ENCODE data around the gene RNF19B. TPM values are rescaled to one million over a fixed set of nuclear protein-coding genes. Genes with fewer than 3 reads are reported as not detected.
A peak's percentile ranks its signal among the peaks of the same experiment; 100 is the strongest.

The RNF19B gene
- total and polyA plus RNA-seq, 2 experiments from 2014 or later: 15.8 to 17.8 TPM

- DNase-seq (ENCODE audit: low read depth in 1 of 2, low spot score in 1 of 2): no peak
- H3K9me3 ChIP-seq (ENCODE audit: low read depth): no peaks in the 10 kb centered on the region
- no peak overlapping the region for H3K4me3 ChIP-seq
- peaks cover 31% of the 10 kb centered on the region for H3K27me3 ChIP-seq
- TF ChIP-seq CTCF (IDR thresholded peaks at IDR 0.05; ENCODE audit: low read depth, low read length): no peak
- H3K27ac ChIP-seq: no peak overlapping the region
- no peaks in the 10 kb centered on the region for H3K36me3 ChIP-seq
- H3K4me1 ChIP-seq (ENCODE audit: low read depth): no peaks in the 10 kb centered on the region
Observed at GRCh38 chr1:32971156-32971555, 6.5 kb upstream of the RNF19B start.

GRCh38 chr1:32969566-32969965 lies 5.0 kb upstream of the RNF19B start:
- TF ChIP-seq CTCF (IDR thresholded peaks at IDR 0.05; ENCODE audit: low read depth, low read length): no peak
- Histone ChIP-seq H3K4me1 (ENCODE audit: low read depth) (no peaks in the 10 kb centered on the region), H3K9me3 (ENCODE audit: low read depth) (no peaks in the 10 kb centered on the region), H3K27me3 (peaks cover 31% of the 10 kb centered on the region), H3K36me3 (no peaks in the 10 kb centered on the region), H3K27ac (no peak overlapping the region), H3K4me3 (no peak overlapping the region)
- DNase-seq (ENCODE audit: low read depth in 1 of 2, low spot score in 1 of 2): peak in 1 of 2 donors; percentile 69

- H3K4me1 ChIP-seq (ENCODE audit: low read depth): peaks cover 2% of the 10 kb centered on the region
- no peak for TF ChIP-seq CTCF (IDR thresholded peaks at IDR 0.05; ENCODE audit: low read depth, low read length)
- H3K27ac ChIP-seq: no peak overlapping the region
- DNase-seq (ENCODE audit: low read depth in 1 of 2, low spot score in 1 of 2): no peak
- H3K9me3 ChIP-seq (ENCODE audit: low read depth): no peaks in the 10 kb centered on the region
- H3K36me3 ChIP-seq: no peaks in the 10 kb centered on the region
- peaks cover 31% of the 10 kb centered on the region for H3K27me3 ChIP-seq
- H3K4me3 ChIP-seq: no peak overlapping the region
Observed at GRCh38 chr1:32967888-32968568, 3.4 kb upstream of the RNF19B start.

GRCh38 chr1:32966900-32967299 lies 2.3 kb upstream of the RNF19B start:
- H3K4me1 ChIP-seq (ENCODE audit: low read depth): peaks cover 12% of the 10 kb centered on the region
- H3K27me3 ChIP-seq: peaks cover 27% of the 10 kb centered on the region
- TF ChIP-seq CTCF (IDR thresholded peaks at IDR 0.05; ENCODE audit: low read depth, low read length): no peak
- no peaks in the 10 kb centered on the region for H3K9me3 ChIP-seq (ENCODE audit: low read depth)
- no peak overlapping the region for H3K4me3 ChIP-seq
- H3K36me3 ChIP-seq: no peaks in the 10 kb centered on the region
- no peak for DNase-seq (ENCODE audit: low read depth in 1 of 2, low spot score in 1 of 2)
- no peak overlapping the region for H3K27ac ChIP-seq

- Histone ChIP-seq H3K4me1 (ENCODE audit: low read depth) (peaks cover 12% of the 10 kb centered on the region), H3K4me3 (peak overlapping the region; percentile 64), H3K27me3 (peaks cover 11% of the 10 kb centered on the region), H3K9me3 (ENCODE audit: low read depth) (no peaks in the 10 kb centered on the region), H3K36me3 (no peaks in the 10 kb centered on the region), H3K27ac (peak overlapping the region; percentile 84)
- no peak for TF ChIP-seq CTCF (IDR thresholded peaks at IDR 0.05; ENCODE audit: low read depth, low read length)
- DNase-seq (ENCODE audit: low read depth in 1 of 2, low spot score in 1 of 2): no peak
Observed at GRCh38 chr1:32965251-32965747, 690 bp upstream of the RNF19B start.
